Ramos (cell line): Measurements from ENCODE around the gene CACNA1I.

Source experiments
- in situ Hi-C: fragments of 300-500 bp; cut with MboI; formaldehyde crosslinking; loops from one replicate; pipeline ENCODE4 v1.14.3; 2022; ENCODE audit warnings: low sequenced_read_pairs; ENCODE audit not compliant: unreplicated experiment

The CACNA1I gene

GRCh38 chr22:39593066-39593930, 22.7 kb downstream of the CACNA1I start:
- in situ Hi-C loops, result no loop called here

- in situ Hi-C loops, result no loop called here
Measured at GRCh38 chr22:39593931-39594285, 23.4 kb downstream of the CACNA1I start.

- in situ Hi-C loops, result no loop called here
Measured at GRCh38 chr22:39594411-39594810, 23.9 kb downstream of the CACNA1I start.

GRCh38 chr22:39595622-39596172, 25.1 kb downstream of the CACNA1I start:
- in situ Hi-C loops, result no loop called here

GRCh38 chr22:39596601-39597000, 26.0 kb downstream of the CACNA1I start:
- in situ Hi-C loops, result no loop called here

GRCh38 chr22:39597236-39597869, 26.8 kb downstream of the CACNA1I start:
- in situ Hi-C loops, result no loop called here

GRCh38 chr22:39598017-39598965, 27.7 kb downstream of the CACNA1I start:
- in situ Hi-C loops, result no loop called here

- in situ Hi-C loops, result no loop called here
Measured at GRCh38 chr22:39600491-39601179, 30.1 kb downstream of the CACNA1I start.

GRCh38 chr22:39601180-39601535, 30.6 kb downstream of the CACNA1I start:
- in situ Hi-C loops, result no loop called here

- in situ Hi-C loops, result no loop called here
Measured at GRCh38 chr22:39603345-39603744, 32.8 kb downstream of the CACNA1I start.

GRCh38 chr22:39610246-39610645, 39.7 kb downstream of the CACNA1I start:
- in situ Hi-C loops, result no loop called here

- in situ Hi-C loops, result no loop called here
Measured at GRCh38 chr22:39610766-39611165, 40.2 kb downstream of the CACNA1I start.

GRCh38 chr22:39611360-39611759, 40.8 kb downstream of the CACNA1I start:
- in situ Hi-C loops, result no loop called here

- in situ Hi-C loops, result no loop called here
Measured at GRCh38 chr22:39612811-39613548, 42.4 kb downstream of the CACNA1I start.

- in situ Hi-C loops, result no loop called here
Measured at GRCh38 chr22:39613549-39613921, 43.0 kb downstream of the CACNA1I start.

- in situ Hi-C loops, result no loop called here
Measured at GRCh38 chr22:39614442-39614841, 43.9 kb downstream of the CACNA1I start.

GRCh38 chr22:39616051-39616450, 45.5 kb downstream of the CACNA1I start:
- in situ Hi-C loops, result no loop called here

- in situ Hi-C loops, result no loop called here
Measured at GRCh38 chr22:39616781-39617180, 46.2 kb downstream of the CACNA1I start.

GRCh38 chr22:39617342-39617741, 46.8 kb downstream of the CACNA1I start:
- in situ Hi-C loops, result no loop called here
